ENCODE measurements around the gene TNRC18. TPM values are rescaled to one million over a fixed set of nuclear protein-coding genes. Genes with fewer than 3 reads are reported as not detected.

The TNRC18 gene
- total RNA-seq, 1 experiment from 2014 or later, result 91.7 TPM

GRCh38 chr7:5344342-5344741 lies 79.3 kb downstream of the TNRC18 start:
- no TSS peak for BruUV-seq (replicated peaks)
- Histone ChIP-seq H3K9me3 (ENCODE audit: low read depth, low read length, poor library complexity, severe bottlenecking) (peaks cover 21% of the 10 kb centered on the region), H3K36me3 (ENCODE audit: insufficient read depth, low read length, poor library complexity, severe bottlenecking) (peaks cover 62% of the 10 kb centered on the region), H3K4me1 (ENCODE audit: insufficient read depth, low read length, poor library complexity, severe bottlenecking) (no peaks in the 10 kb centered on the region), H3K27me3 (replicated peaks; ENCODE audit: insufficient read depth, low read depth, low read length, poor library complexity) (no peaks in the 10 kb centered on the region), H3K4me3 (ENCODE audit: low read depth, low read length, poor library complexity, severe bottlenecking) (no peak overlapping the region), H3K27ac (ENCODE audit: low read depth, low read length, poor library complexity, severe bottlenecking) (no peak overlapping the region)
- DNase-seq (ENCODE audit: low spot score), result no peak
- intact Hi-C loops (cut with micrococcal nuclease; ENCODE audit: unreplicated experiment), result no loop called here
- TF ChIP-seq CTCF (conservative IDR thresholded peaks at IDR 0.05; ENCODE audit: low read depth, low read length) (no peak), EZH2 (IDR thresholded peaks at IDR 0.05; ENCODE audit: borderline replicate concordance, low read depth, low read length, poor library complexity, severe bottlenecking) (no peak)
- POLR2A ChIA-PET (ENCODE audit: low non-redundant PET), result no interaction called here
- CTCF ChIA-PET, result no interaction called here

- TF ChIP-seq CTCF (conservative IDR thresholded peaks at IDR 0.05; ENCODE audit: low read depth, low read length), result no peak
- no peak for TF ChIP-seq EZH2 (IDR thresholded peaks at IDR 0.05; ENCODE audit: borderline replicate concordance, low read depth, low read length, poor library complexity, severe bottlenecking)
- peaks cover 66% of the 10 kb centered on the region for H3K36me3 ChIP-seq (ENCODE audit: insufficient read depth, low read length, poor library complexity, severe bottlenecking)
- intact Hi-C loops (cut with micrococcal nuclease; ENCODE audit: unreplicated experiment), result no loop called here
- POLR2A ChIA-PET (ENCODE audit: low non-redundant PET), result no interaction called here
- H3K4me3 ChIP-seq (ENCODE audit: low read depth, low read length, poor library complexity, severe bottlenecking), result no peak overlapping the region
- no peaks in the 10 kb centered on the region for H3K4me1 ChIP-seq (ENCODE audit: insufficient read depth, low read length, poor library complexity, severe bottlenecking)
- no peak overlapping the region for H3K27ac ChIP-seq (ENCODE audit: low read depth, low read length, poor library complexity, severe bottlenecking)
- DNase-seq (ENCODE audit: low spot score), result no peak
- peaks cover 21% of the 10 kb centered on the region for H3K9me3 ChIP-seq (ENCODE audit: low read depth, low read length, poor library complexity, severe bottlenecking)
- no peaks in the 10 kb centered on the region for H3K27me3 ChIP-seq (replicated peaks; ENCODE audit: insufficient read depth, low read depth, low read length, poor library complexity)
- CTCF ChIA-PET, result no interaction called here
- no TSS peak for BruUV-seq (replicated peaks)
These were observed 79.8 kb downstream of the TNRC18 start for GRCh38 chr7:5343884-5344283.

GRCh38 chr7:5342631-5343030 lies 81.0 kb downstream of the TNRC18 start:
- POLR2A ChIA-PET (ENCODE audit: low non-redundant PET), result no interaction called here
- peaks cover 73% of the 10 kb centered on the region for H3K36me3 ChIP-seq (ENCODE audit: insufficient read depth, low read length, poor library complexity, severe bottlenecking)
- CTCF ChIA-PET, result no interaction called here

More at GRCh38 chr7:5342631-5343030, 81.0 kb downstream of the TNRC18 start:
- DNase-seq (ENCODE audit: low spot score), result no peak
- BruUV-seq (replicated peaks), result TSS peak; percentile 23
- H3K9me3 ChIP-seq (ENCODE audit: low read depth, low read length, poor library complexity, severe bottlenecking), result peaks cover 21% of the 10 kb centered on the region
- no peaks in the 10 kb centered on the region for H3K27me3 ChIP-seq (replicated peaks; ENCODE audit: insufficient read depth, low read depth, low read length, poor library complexity)
- H3K27ac ChIP-seq (ENCODE audit: low read depth, low read length, poor library complexity, severe bottlenecking), result no peak overlapping the region
- TF ChIP-seq EZH2 (IDR thresholded peaks at IDR 0.05; ENCODE audit: borderline replicate concordance, low read depth, low read length, poor library complexity, severe bottlenecking) (no peak), CTCF (conservative IDR thresholded peaks at IDR 0.05; ENCODE audit: low read depth, low read length) (no peak)
- H3K4me1 ChIP-seq (ENCODE audit: insufficient read depth, low read length, poor library complexity, severe bottlenecking), result no peaks in the 10 kb centered on the region
- intact Hi-C loops (cut with micrococcal nuclease; ENCODE audit: unreplicated experiment), result no loop called here
- no peak overlapping the region for H3K4me3 ChIP-seq (ENCODE audit: low read depth, low read length, poor library complexity, severe bottlenecking)
